Stomach (tissue), 9 donors: ENCODE results near the gene C19orf81. TPM values are rescaled to one million over a fixed set of nuclear protein-coding genes. Genes with fewer than 3 reads are reported as not detected.
A peak's percentile ranks its signal among the peaks of the same experiment; 100 is the strongest.

Experiments used
- DNase-seq, 2 donors: peaks; one replicate each; pipeline versions ENCODE4 v3.0.0 to v3.0.0-alpha.2; 2013 to 2019
- H3K27ac ChIP-seq, 5 donors: fragments of 200-600 bp in 4 of 5; sonication (generic) in 4 of 5; one replicate each; pipeline ENCODE4 v1.5.1; 2013 to 2019; ENCODE audit warnings: mild to moderate bottlenecking in 1 of 5, moderate library complexity in 1 of 5
- H3K27me3 ChIP-seq, 3 donors: fragments of 200-600 bp; sonication (generic); one replicate each; pipeline ENCODE4 v1.5.1; 2017 to 2019; ENCODE audit warnings: mixed run types in 1 of 3
- H3K36me3 ChIP-seq, 4 donors: fragments of 200-600 bp; sonication (generic); 1 replicate in 3 of 4; 2 replicates in 1 of 4; pipeline ENCODE4 v1.5.1; 2016 to 2019
- H3K4me1 ChIP-seq, 4 donors: fragments of 200-600 bp; sonication (generic); one replicate each; pipeline ENCODE4 v1.5.1; 2016 to 2019
- H3K4me3 ChIP-seq, 4 donors: fragments of 200-600 bp; sonication (generic) in 3 of 4; one replicate each; pipeline ENCODE4 v1.5.1; 2016 to 2019; ENCODE audit warnings: mild to moderate bottlenecking in 1 of 4
- H3K9me3 ChIP-seq, 4 donors: fragments of 200-600 bp; sonication (generic); one replicate each; pipeline ENCODE4 v1.5.1; 2016 to 2019
- EP300 ChIP-seq: sonication (generic); formaldehyde crosslinking; IDR thresholded peaks from one replicate; pipeline ENCODE4 v1.6.1; 2017; ENCODE audit warnings: antibody characterized with exemption
- POLR2A ChIP-seq, 4 donors: fragments of 450-650 bp; IDR thresholded peaks; one replicate each; pipeline ENCODE4 v1.6.1; 2016; ENCODE audit warnings: antibody characterized with exemption in 4 of 4, control low read depth in 2 of 4, mild to moderate bottlenecking in 1 of 4, moderate library complexity in 1 of 4
- POLR2AphosphoS5 ChIP-seq, 3 donors: sonication (generic); formaldehyde crosslinking; IDR thresholded peaks; one replicate each; pipeline ENCODE4 v1.6.1; 2016; ENCODE audit warnings: antibody characterized with exemption in 3 of 3
- WGBS, 5 donors: extraction: QIAGEN DNeasy Blood & Tissue Kit in 3 of 5; methylation state at CpG; one replicate each; pipeline versions ENCODE4 v1.1.5 to v1.1.7; 2013 to 2018; 5-methylcytosine and 5-hydroxymethylcytosine counted together
- intact Hi-C: fragments of 100-400 bp; cut with DNase I; formaldehyde crosslinking; loops from one replicate; pipeline ENCODE4 v1.15.1; 2023; ENCODE audit warnings: low total_unique reads
- polyA plus RNA-seq, 3 donors: library from polyadenylated mRNA; stranded (reverse); fragments of 200-250 nt; gene quantifications; one replicate each; pipeline ENCODE4 v1.2.3, GENCODE V29; 2013
- total RNA-seq, 5 donors: library from RNA; depleted of rRNA; stranded (reverse); fragments of >200 nt; gene quantifications; one replicate each; pipeline versions ENCODE4 v1.1.0 to v1.2.3, GENCODE V29; 2014 to 2016
- TF ChIP-seq, protein P1 (sequence below), 7 experiments: fragments of 450-650 bp in 4 of 7; fragments of 200-600 bp in 3 of 7; sonication (generic) in 3 of 7; IDR thresholded peaks; one replicate each; pipeline ENCODE4 v1.5.1; 2016 to 2019; ENCODE audit warnings: antibody characterized with exemption in 7 of 7, control low read depth in 2 of 7, mild to moderate bottlenecking in 1 of 7
- donor health status: healthy with polysubstance abuse.
- donor health status: Bipolar disorder and iron deficiency.
- donor health status: healthy.

The C19orf81 gene
- total and polyA plus RNA-seq, 8 donors = 2.3 TPM; not detected in 7

DNA sequence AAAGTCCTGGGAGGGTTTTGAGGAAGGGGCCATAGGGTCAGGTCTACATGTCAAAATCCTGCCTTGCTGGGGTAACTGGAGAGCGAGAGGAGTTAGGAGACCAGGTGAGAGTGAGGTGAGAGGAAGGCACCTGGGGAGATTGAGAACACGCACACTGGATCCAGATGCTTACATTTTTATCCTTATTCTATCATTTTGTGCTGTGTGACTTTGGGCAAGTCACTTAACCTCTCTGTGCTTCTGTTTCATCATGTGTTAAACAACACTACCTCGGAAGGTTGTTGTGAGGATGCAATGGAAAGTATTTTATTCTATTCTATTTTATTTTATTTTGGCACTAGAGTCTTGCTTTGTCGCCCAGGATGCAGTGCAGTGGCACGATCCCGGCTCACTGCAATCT is 3.5 kb downstream of the C19orf81 start:
- no peak for DNase-seq
- intact Hi-C loops = no loop called here
- 82 to 90% (median 86%) methylated on average over 6 of the region's 6 CpGs for WGBS, 5 donors
- Histone ChIP-seq H3K27ac (no peak overlapping the region), H3K9me3 (peaks cover 10 to 21% (median 16%) of the 10 kb centered on the region in 4 donors), H3K27me3 (peaks cover 0 to 86% (median 33%) of the 10 kb centered on the region in 3 donors), H3K4me1 (peaks cover 0 to 1% (median under 1%) of the 10 kb centered on the region in 4 donors), H3K4me3 (no peak overlapping the region), H3K36me3 (no peaks in the 10 kb centered on the region)
- TF ChIP-seq EP300 = no peak
- TF ChIP-seq POLR2A (IDR thresholded peaks at IDR 0.05) = no peak
- TF ChIP-seq POLR2AphosphoS5 (IDR thresholded peaks at IDR 0.05) = no peak
- TF ChIP-seq, protein P1, sequence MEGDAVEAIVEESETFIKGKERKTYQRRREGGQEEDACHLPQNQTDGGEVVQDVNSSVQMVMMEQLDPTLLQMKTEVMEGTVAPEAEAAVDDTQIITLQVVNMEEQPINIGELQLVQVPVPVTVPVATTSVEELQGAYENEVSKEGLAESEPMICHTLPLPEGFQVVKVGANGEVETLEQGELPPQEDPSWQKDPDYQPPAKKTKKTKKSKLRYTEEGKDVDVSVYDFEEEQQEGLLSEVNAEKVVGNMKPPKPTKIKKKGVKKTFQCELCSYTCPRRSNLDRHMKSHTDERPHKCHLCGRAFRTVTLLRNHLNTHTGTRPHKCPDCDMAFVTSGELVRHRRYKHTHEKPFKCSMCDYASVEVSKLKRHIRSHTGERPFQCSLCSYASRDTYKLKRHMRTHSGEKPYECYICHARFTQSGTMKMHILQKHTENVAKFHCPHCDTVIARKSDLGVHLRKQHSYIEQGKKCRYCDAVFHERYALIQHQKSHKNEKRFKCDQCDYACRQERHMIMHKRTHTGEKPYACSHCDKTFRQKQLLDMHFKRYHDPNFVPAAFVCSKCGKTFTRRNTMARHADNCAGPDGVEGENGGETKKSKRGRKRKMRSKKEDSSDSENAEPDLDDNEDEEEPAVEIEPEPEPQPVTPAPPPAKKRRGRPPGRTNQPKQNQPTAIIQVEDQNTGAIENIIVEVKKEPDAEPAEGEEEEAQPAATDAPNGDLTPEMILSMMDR (IDR thresholded peaks at IDR 0.05) = no peak

DNA sequence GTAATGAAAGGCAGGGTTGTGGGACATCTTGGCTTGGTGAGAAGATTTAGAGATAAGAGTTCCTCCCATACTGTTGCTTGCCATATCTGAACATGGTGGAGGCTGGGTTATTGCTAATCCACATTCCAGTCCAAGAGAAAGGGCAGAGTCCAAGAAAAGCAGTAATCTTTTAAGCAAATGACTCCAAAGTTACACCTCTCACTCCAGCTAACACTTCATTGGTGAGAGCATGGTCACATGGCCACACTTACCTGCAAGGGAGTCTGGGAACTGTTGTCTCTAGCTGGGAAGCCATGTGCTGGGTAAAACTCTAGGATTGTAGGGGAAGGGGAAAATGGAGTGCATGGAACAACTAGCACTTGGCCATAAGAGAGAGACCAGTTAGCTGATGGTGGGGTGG is 5.6 kb downstream of the C19orf81 start:
- Histone ChIP-seq H3K27ac (no peak overlapping the region), H3K4me3 (no peak overlapping the region)

DNA sequence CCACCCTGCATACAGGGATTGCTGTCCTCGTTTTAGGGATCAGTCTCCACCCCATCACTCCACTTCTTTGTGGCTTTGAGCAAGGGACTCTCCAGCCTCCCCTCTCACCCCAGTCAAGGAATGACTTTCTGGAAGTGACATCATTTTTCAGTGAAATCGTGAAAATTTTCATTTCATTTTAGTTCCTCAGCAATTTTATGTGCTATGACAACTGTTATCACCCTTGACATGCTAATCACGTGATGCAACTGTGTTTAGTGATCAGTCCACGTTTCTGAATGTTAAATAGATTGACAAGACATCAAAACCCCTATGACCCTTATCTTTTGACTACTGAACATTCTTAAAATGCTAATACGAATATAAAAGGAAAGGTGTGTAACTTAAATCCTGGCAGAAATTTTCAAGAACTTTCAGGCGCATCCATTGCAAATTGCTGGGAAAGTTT is 8.0 kb downstream of the C19orf81 start:
- H3K27me3 ChIP-seq = peaks cover 6 to 88% (median 54%) of the 10 kb centered on the region in 3 donors
- intact Hi-C loops = no loop called here
- no peak overlapping the region for H3K4me3 ChIP-seq

More for the DNA sequence above, 5.6 kb downstream of the C19orf81 start:
- DNase-seq = no peak
- intact Hi-C loops = no loop called here
- H3K36me3 ChIP-seq = no peaks in the 10 kb centered on the region
- peaks cover 12 to 19% (median 17%) of the 10 kb centered on the region in 4 donors for H3K4me1 ChIP-seq
- H3K27me3 ChIP-seq = peaks cover 3 to 86% (median 45%) of the 10 kb centered on the region in 3 donors
- H3K9me3 ChIP-seq = peaks cover 10 to 34% (median 29%) of the 10 kb centered on the region in 4 donors
- TF ChIP-seq EP300 = no peak
- no peak for TF ChIP-seq POLR2AphosphoS5 (IDR thresholded peaks at IDR 0.05)
- no peak for TF ChIP-seq POLR2A (IDR thresholded peaks at IDR 0.05)
- TF ChIP-seq, protein P1 (IDR thresholded peaks at IDR 0.05) = no peak

GRCh38 chr19:50657712-50658440 is 8.6 kb downstream of the C19orf81 start:
- Histone ChIP-seq H3K27ac (no peak overlapping the region), H3K9me3 (peaks cover 10 to 34% (median 29%) of the 10 kb centered on the region in 4 donors), H3K36me3 (no peaks in the 10 kb centered on the region), H3K27me3 (peaks cover 6 to 88% (median 50%) of the 10 kb centered on the region in 3 donors), H3K4me1 (peaks cover 12 to 19% (median 17%) of the 10 kb centered on the region in 4 donors), H3K4me3 (peak overlapping the region; percentile 5 to 35 (median 28))
- 4 to 7% (median 5%) methylated on average over 31 to 38 of the region's 38 CpGs for WGBS, 5 donors
- peak; percentile 74 to 95 for DNase-seq
- TF ChIP-seq, protein P1 (IDR thresholded peaks at IDR 0.05) = no peak
- TF ChIP-seq EP300 (no peak), POLR2A (IDR thresholded peaks at IDR 0.05) (no peak), POLR2AphosphoS5 (IDR thresholded peaks at IDR 0.05) (no peak)
- intact Hi-C loops = no loop called here

More for the DNA sequence above, 8.0 kb downstream of the C19orf81 start:
- peaks cover 10 to 34% (median 29%) of the 10 kb centered on the region in 4 donors for H3K9me3 ChIP-seq
- DNase-seq = no peak
- H3K27ac ChIP-seq = no peak overlapping the region
- no peaks in the 10 kb centered on the region for H3K36me3 ChIP-seq
- peaks cover 12 to 19% (median 17%) of the 10 kb centered on the region in 4 donors for H3K4me1 ChIP-seq
- whole genome bisulfite sequencing, 5 donors = 52 to 60% (median 56%) methylated on average over 6 of the region's 6 CpGs
- TF ChIP-seq POLR2A (IDR thresholded peaks at IDR 0.05) (no peak), POLR2AphosphoS5 (IDR thresholded peaks at IDR 0.05) (no peak), EP300 (no peak)
- TF ChIP-seq, protein P1 (IDR thresholded peaks at IDR 0.05) = no peak
